Retinal pigment epithelial cell (primary cell): Measurements from ENCODE around the gene PHKG2.

Source experiments
- DNase-seq: peaks from one replicate; pipeline ENCODE4 v3.0.0-alpha.2; 2010; ENCODE audit warnings: low read depth
- H3K4me3 ChIP-seq: 2 replicates; pipeline ENCODE4 v1.5.1; 2011; ENCODE audit warnings: mild to moderate bottlenecking, low read length, control low read depth, moderate library complexity
- TF ChIP-seq, protein P1 (sequence below): conservative IDR thresholded peaks from 2 replicates; pipeline ENCODE4 v1.5.1; 2011; ENCODE audit warnings: low read depth, low read length, control low read depth, inconsistent platforms

Gene PHKG2

DNA sequence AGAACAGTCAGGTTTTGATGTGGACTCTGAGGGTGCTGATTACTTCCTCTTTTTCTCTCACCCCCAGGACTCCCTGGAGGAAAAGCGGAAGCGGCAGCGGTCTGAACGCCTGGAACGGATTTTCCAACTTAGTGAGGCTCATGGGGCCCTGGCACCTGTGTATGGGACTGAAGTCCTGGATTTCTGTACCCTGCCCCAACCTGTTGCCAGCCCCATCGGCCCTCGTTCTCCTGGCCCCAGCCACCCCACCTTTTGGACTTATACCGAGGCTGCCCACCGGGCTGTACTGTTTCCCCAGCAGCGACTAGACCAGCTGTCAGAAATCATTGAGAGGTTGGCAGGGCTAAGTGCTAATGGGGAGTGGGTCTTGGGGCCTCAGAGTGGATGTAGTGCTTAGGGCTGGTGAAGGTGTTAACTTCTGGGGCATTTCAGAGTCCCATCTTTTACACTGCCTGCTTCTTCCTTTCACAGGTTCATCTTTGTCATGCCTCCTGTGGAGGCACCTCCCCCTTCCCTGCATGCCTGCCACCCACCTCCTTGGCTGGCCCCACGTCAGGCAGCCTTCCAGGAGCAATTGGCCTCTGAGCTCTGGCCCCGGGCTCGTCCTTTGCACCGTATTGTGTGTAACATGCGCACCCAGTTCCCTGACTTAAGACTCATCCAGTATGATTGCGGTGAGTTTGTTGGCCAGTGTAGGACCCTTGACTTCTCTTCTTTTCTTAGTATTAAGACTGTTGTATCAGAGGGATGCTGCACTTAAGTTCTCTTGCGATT, 19.1 kb upstream of the PHKG2 start:
- DNase-seq = no peak
- TF ChIP-seq, protein P1, sequence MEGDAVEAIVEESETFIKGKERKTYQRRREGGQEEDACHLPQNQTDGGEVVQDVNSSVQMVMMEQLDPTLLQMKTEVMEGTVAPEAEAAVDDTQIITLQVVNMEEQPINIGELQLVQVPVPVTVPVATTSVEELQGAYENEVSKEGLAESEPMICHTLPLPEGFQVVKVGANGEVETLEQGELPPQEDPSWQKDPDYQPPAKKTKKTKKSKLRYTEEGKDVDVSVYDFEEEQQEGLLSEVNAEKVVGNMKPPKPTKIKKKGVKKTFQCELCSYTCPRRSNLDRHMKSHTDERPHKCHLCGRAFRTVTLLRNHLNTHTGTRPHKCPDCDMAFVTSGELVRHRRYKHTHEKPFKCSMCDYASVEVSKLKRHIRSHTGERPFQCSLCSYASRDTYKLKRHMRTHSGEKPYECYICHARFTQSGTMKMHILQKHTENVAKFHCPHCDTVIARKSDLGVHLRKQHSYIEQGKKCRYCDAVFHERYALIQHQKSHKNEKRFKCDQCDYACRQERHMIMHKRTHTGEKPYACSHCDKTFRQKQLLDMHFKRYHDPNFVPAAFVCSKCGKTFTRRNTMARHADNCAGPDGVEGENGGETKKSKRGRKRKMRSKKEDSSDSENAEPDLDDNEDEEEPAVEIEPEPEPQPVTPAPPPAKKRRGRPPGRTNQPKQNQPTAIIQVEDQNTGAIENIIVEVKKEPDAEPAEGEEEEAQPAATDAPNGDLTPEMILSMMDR = no peak
- no peak overlapping the region for H3K4me3 ChIP-seq

GRCh38 chr16:30731411-30731810, 16.8 kb upstream of the PHKG2 start:
- DNase-seq = no peak
- no peak overlapping the region for H3K4me3 ChIP-seq
- TF ChIP-seq, protein P1 = no peak

DNA sequence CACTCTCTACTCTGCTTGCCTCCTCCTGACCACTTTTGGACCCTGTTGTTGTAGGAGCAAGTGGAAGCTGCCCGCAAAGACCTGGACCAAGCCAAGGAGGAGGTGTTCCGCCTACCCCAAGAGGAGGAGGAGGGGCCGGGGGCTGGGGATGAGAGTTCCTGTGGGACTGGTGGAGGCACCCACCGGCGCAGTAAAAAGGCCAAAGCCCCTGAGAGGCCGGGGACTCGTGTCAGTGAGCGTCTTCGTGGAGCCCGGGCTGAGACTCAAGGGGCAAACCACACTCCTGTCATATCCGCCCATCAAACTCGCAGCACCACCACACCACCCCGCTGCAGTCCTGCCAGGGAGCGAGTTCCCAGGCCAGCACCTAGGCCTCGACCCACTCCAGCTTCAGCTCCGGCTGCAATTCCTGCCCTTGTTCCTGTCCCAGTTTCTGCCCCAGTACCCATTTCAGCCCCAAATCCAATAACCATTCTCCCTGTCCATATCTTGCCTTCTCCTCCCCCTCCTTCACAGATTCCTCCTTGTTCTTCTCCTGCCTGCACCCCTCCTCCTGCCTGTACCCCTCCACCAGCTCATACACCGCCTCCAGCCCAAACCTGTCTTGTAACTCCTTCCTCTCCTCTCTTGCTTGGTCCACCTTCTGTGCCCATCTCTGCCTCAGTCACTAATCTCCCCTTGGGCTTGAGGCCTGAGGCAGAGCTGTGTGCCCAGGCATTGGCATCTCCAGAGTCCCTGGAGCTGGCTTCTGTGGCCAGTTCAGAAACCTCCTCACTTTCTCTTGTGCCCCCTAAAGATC, 11.0 kb upstream of the PHKG2 start:
- H3K4me3 ChIP-seq = no peak overlapping the region
- TF ChIP-seq, protein P1 = no peak
- no peak for DNase-seq

- no peak overlapping the region for H3K4me3 ChIP-seq
- DNase-seq = no peak
- TF ChIP-seq, protein P1 = no peak
Observed at GRCh38 chr16:30737794-30738648, 10.2 kb upstream of the PHKG2 start.

- no peak overlapping the region for H3K4me3 ChIP-seq
- DNase-seq = no peak
- TF ChIP-seq, protein P1 = no peak
Observed at GRCh38 chr16:30738984-30739951, 9.0 kb upstream of the PHKG2 start.
